Measurements from ENCODE around the gene BLOC1S6. TPM values are rescaled to one million over a fixed set of nuclear protein-coding genes. Genes with fewer than 3 reads are reported as not detected.

The BLOC1S6 gene
- polyA plus RNA-seq, 2 of the 4 experiments (the other 2 are of a cell fraction): 19.0 to 30.9 TPM

DNA sequence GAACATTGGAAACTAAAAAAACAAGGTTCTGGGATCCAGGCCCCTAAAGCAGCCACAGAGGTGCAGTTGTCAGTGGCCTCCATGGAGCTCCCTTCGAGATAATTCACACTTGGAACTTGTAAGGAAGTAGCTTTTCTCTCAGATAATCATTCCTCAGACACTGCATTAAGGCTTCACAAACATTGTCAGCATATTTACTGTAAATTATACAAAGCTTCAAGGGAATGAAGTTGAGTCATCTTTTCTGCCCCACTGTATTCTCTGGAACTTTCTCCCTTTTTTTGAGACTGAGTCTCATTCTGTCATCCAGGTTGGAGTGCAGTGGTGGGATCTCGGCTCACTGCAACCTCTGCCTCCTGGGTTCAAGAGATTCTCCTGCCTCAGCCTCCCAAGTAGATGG is 7.1 kb downstream of the BLOC1S6 start:
- no peak for DNase-seq (ENCODE audit: low read depth in 1 of 2, low spot score in 1 of 2)
- FAIRE-seq: no peak
- no peak for TF ChIP-seq MAZ (IDR thresholded peaks at IDR 0.05; ENCODE audit: borderline replicate concordance, low read depth, low read length)
- TF ChIP-seq ZC3H11A (IDR thresholded peaks at IDR 0.05): no peak
- no peak for TF ChIP-seq PBX3 (IDR thresholded peaks at IDR 0.05)
- no peak for TF ChIP-seq JUNB (IDR thresholded peaks at IDR 0.05)
- no peak for TF ChIP-seq SREBF2 (IDR thresholded peaks at IDR 0.05)
- TF ChIP-seq ESRRA (IDR thresholded peaks at IDR 0.05; ENCODE audit: borderline replicate concordance, low read length): no peak
- no peak for ATAC-seq
- Histone ChIP-seq H3K4me3 (no peak overlapping the region), H3K27ac (no peak overlapping the region), H3K9me3 (no peaks in the 10 kb centered on the region), H3K4me1 (peaks cover 6% of the 10 kb centered on the region; the same call in 2 of the 3 replicates), H3K4me2 (no peak overlapping the region)
- POLR2A ChIA-PET: no interaction called here
- CTCF ChIA-PET: interaction anchor here (0.8 to 2.7 kb wide), 3 partner anchors 17 to 165 kb away, joined by 3 to 11 read pairs (median 5); no protein-coding TSS in a partner anchor
- WGBS (ENCODE audit: missing lambda C conversion rate): 68% methylated on average over 2 of the region's 2 CpGs

GRCh38 chr15:45594835-45595530 is 7.8 kb downstream of the BLOC1S6 start:
- Histone ChIP-seq H3K4me1 (no peaks in the 10 kb centered on the region), H3K27ac (no peak overlapping the region), H3K4me2 (no peak overlapping the region), H3K4me3 (no peak overlapping the region), H3K9me3 (no peaks in the 10 kb centered on the region)
- CTCF ChIA-PET: interaction anchor here (0.8 to 2.7 kb wide), 3 partner anchors 17 to 165 kb away, joined by 3 to 11 read pairs (median 5); no protein-coding TSS in a partner anchor
- DNase-seq (ENCODE audit: low read depth in 1 of 2, low spot score in 1 of 2): no peak
- FAIRE-seq: no peak
- ATAC-seq: no peak
- TF ChIP-seq HOXA7 (CRISPR knock-in tag; IDR thresholded peaks at IDR 0.05) (no peak), SREBF2 (IDR thresholded peaks at IDR 0.05) (no peak), NPAS2 (CRISPR knock-in tag; IDR thresholded peaks at IDR 0.05; ENCODE audit: borderline replicate concordance) (no peak), RFX5 (IDR thresholded peaks at IDR 0.05) (no peak), PBX3 (IDR thresholded peaks at IDR 0.05) (no peak), FOSB (CRISPR knock-in tag; IDR thresholded peaks at IDR 0.05) (no peak), JUN (IDR thresholded peaks at IDR 0.05) (no peak), RAD21 (conservative IDR thresholded peaks at IDR 0.05 in 1 of 2, IDR thresholded peaks at IDR 0.05 in 1 of 2) (no peak), NFE2L2 (conservative IDR thresholded peaks at IDR 0.05; ENCODE audit: low read length) (no peak), HMGXB4 (CRISPR knock-in tag; IDR thresholded peaks at IDR 0.05; ENCODE audit: borderline replicate concordance) (no peak), GATA3 (IDR thresholded peaks at IDR 0.05; ENCODE audit: borderline replicate concordance) (no peak), TP53 (CRISPR knock-in tag; IDR thresholded peaks at IDR 0.05) (no peak), HOXB13 (CRISPR knock-in tag; IDR thresholded peaks at IDR 0.05; ENCODE audit: low read depth) (no peak), RARB (CRISPR knock-in tag; IDR thresholded peaks at IDR 0.05) (no peak), MAZ (IDR thresholded peaks at IDR 0.05; ENCODE audit: borderline replicate concordance, low read depth, low read length) (no peak), BHLHE40 (IDR thresholded peaks at IDR 0.05; ENCODE audit: low read depth, low read length) (no peak), POLR2AphosphoS2 (conservative IDR thresholded peaks at IDR 0.05; ENCODE audit: low read length) (no peak)
- TF ChIP-seq, protein P1, sequence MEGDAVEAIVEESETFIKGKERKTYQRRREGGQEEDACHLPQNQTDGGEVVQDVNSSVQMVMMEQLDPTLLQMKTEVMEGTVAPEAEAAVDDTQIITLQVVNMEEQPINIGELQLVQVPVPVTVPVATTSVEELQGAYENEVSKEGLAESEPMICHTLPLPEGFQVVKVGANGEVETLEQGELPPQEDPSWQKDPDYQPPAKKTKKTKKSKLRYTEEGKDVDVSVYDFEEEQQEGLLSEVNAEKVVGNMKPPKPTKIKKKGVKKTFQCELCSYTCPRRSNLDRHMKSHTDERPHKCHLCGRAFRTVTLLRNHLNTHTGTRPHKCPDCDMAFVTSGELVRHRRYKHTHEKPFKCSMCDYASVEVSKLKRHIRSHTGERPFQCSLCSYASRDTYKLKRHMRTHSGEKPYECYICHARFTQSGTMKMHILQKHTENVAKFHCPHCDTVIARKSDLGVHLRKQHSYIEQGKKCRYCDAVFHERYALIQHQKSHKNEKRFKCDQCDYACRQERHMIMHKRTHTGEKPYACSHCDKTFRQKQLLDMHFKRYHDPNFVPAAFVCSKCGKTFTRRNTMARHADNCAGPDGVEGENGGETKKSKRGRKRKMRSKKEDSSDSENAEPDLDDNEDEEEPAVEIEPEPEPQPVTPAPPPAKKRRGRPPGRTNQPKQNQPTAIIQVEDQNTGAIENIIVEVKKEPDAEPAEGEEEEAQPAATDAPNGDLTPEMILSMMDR (IDR thresholded peaks at IDR 0.05): no peak
- POLR2A ChIA-PET: no interaction called here
- WGBS (ENCODE audit: missing lambda C conversion rate): 92% methylated on average over 2 of the region's 2 CpGs

All from A549 (cell line).